Middle frontal gyrus (tissue), 1 donor: Measurements from ENCODE around the gene RALGPS1.
"Not testable (repeated sequence)": the region's sequence is repeated elsewhere in the genome, so short reads cannot be mapped to it uniquely, and the experiment has no call there.

Source experiments
- DNase-seq: peaks from one replicate; pipeline ENCODE4 v3.0.0-alpha.2; 2015; ENCODE audit warnings: low spot score; ENCODE audit errors: extremely low spot score

Gene RALGPS1

GRCh38 chr9:127136081-127136879, 221.7 kb downstream of the RALGPS1 start:
- DNase-seq = no peak

DNA sequence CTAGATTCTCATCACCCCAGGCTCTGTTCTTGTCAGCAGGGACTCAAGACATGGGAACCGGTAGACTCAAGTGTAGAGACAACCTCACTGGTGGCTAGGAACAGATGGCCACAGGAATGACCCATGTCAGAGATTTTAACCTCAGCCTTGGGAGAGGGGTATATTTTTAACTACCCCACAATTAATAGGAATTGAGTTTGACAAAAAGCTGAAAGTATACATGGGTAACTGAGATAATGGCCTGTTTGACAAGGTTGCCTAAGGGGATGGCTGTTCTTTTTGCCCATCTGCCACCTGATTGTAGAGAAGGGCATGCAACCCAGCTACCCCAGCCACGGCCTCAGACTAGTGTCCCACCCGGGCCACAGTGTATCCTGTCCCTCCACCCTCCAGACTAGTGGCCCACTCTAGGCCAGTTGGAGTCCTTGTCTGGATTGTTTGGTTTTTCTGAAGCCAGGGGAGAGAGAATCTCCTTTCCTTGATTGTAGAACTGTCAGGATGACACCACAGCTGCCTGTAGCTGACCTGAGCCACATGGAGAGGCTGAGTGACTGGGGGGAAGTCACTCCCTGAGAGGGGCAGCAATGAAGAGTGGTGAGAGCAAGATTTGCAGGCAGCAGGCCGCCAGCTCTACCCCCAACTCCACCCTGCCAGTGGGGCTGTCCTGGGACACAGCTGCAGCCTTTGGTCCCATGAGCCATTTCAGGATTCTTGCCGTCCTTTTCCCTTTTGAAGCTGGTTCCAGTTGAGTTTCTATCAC, 222.5 kb downstream of the RALGPS1 start:
- DNase-seq = no peak

DNA sequence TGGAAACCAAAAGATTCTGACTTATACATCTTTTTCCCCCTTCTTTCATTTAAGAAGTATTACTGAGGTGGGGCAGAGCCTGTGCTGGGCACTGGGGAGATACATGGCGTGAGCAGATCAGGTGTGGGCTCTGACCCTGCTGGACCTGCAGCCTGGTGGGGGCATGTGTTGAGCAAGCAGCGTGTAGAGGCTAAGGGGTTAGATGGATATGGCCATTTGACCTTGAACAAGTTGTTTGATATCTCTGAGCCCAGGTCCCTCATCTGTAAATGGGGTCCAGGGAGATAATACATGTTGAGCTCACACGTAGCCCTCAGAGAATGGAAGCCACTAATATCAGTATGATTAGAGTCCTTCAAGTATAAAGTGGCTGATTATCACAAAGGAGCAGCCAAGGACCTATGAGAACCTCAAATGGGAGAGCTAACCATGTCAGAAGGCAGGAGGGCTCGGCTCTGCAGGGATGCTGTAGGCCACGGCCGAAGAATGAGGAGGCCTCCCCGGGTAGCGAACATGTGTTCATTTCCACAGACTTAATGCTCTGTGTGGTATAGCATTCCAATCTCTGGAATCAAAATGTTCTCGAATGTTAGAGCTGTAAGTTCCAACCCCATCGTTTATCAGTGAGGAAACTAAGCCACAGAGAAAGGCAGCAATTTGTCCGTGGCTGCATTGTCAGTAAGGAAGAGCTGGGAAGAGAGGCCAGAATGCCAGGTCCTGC, 223.2 kb downstream of the RALGPS1 start:
- DNase-seq = no peak

DNA sequence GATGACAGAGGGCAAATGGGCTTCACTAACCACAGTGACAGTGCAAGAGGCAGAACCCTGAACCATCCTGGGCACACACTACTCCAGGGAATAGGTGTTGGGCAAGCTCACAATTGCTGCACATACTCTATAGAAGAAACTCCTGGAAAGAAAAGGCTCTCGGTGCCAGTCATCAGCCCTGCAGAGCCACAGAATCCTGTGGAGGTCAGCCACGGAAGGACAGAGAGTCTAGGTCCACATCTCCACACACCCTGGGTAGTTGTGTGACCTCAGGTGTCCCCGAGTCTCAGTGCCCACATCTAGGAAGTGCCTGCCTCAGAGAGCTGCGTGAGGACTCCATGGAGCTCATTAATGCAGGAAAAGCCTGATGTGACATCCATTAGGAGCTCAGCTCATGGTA, 223.9 kb downstream of the RALGPS1 start:
- DNase-seq = no peak

DNA sequence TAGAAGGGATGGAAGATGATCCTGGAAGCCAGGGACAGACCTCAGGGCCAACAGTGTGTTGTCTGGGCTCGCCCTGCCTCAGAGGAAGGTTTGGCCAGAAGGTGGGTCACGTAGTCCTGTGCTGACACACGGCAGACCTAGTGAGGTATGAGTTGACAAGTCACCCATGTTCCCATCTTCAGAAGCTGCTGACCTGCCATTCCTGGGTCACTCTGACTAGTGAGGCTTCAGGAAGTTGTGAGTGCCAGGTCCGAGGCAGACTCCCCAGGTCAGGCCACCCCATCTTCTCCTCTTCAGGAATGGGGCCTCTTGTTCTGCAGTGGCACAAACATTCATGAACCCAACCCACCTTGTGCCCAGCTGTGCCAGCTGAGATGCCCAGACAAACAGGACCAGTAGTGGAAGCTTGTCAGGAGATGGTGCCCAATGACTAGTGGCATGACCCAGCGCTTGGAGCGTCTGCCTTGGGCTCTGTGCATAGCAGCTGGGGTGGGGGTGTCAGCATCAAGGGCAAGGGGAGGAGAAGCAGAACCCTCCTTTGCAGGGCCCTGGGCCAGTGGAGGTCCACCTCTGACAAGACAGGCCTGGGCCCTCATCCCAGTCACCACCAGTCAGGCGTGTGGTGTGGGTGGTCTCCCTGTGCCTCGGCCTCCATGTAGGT, 224.6 kb downstream of the RALGPS1 start:
- no peak for DNase-seq

DNA sequence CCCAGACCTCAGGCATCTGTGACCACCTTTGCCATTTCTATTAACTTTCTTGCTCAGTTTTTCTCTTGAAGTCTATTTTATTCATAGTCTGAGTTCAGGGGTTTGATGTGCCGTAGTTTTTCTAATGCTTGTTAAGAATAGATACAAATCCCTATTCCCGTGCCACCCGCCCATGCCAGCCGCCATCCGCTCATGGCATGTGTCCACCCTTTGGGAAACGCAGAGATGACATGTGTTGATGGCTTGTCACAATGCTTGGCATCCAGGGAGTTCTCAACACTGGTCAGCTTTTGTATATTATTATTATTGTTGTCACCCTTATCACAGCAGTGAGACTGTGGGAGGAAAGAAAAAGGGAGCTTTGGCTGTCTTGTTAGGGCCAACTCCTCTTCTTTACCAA, 225.2 kb downstream of the RALGPS1 start:
- DNase-seq = no peak

DNA sequence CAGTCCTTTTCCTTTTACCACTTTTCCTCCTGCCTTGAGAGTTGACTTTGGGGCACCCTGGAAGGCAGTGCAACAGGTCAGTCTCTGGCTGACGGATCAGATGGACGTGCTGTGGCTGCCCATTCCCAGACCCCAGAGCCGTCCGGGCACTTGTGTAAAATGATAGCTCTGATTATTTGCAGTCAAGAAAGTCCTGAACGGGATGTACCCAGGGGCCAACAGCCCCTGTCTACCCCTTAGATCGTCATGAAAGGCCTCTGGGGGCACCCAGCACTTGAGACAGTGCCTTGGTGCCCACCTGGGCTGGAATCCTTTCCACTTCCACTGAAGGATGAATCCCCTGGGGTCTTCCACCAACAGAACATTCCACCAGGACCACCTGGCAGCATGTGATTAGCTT, 225.6 kb downstream of the RALGPS1 start:
- no peak for DNase-seq

- no peak for DNase-seq
Measured at GRCh38 chr9:127140842-127141675, 226.5 kb downstream of the RALGPS1 start.

GRCh38 chr9:127142291-127142690, 227.7 kb downstream of the RALGPS1 start:
- no peak for DNase-seq

DNA sequence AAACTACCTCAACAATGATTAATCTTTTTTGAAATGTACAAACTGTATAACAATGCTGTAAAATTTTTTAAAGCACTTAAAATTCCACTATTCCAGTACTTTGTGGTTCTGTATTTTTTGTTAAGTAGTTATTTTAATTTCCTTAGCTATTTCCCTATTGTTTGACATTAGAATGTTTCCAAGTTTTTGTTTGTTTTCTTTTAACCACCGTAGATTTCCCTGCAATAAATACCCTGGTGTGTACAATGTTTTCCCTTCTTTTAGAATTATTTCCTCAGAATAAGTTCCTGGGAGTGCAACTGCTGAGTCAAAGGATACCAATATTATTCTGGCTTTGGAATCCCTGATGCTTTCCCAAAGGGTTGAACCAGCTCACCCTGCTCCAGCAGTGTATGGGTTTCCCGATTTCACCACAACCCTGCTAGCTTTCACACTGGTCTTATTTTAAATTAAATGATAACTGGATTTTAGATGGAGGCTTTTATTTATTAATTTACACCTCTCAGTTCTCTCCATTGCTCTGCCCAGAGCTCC, 228.4 kb downstream of the RALGPS1 start:
- DNase-seq = no peak

- DNase-seq = no peak
Measured at GRCh38 chr9:127143920-127144465, 229.4 kb downstream of the RALGPS1 start.

- DNase-seq = no peak
Measured at GRCh38 chr9:127144670-127145445, 230.3 kb downstream of the RALGPS1 start.

GRCh38 chr9:127146841-127147240, 232.3 kb downstream of the RALGPS1 start:
- not testable (repeated sequence) for DNase-seq

DNA sequence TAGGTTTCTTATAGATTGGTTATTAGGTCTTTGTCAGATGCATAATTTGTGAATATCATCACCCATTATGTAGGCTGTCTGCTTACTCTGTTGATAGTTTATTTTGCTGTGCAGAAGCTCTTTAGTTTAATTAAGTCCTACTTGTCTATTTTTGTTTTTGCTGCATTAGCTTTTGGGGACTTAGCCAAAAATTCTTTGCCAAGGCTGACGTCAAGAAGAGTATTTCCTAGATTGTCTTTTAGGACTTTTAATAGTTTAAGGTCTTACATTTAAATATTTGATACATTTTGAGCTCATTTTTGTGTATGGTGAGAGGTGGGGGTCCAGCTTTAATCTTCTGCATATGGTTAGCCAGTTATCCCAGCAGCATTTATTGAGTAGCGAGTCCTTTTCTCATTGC, 232.7 kb downstream of the RALGPS1 start:
- no peak for DNase-seq

- DNase-seq = no peak
Measured at GRCh38 chr9:127148014-127148413, 233.4 kb downstream of the RALGPS1 start.

DNA sequence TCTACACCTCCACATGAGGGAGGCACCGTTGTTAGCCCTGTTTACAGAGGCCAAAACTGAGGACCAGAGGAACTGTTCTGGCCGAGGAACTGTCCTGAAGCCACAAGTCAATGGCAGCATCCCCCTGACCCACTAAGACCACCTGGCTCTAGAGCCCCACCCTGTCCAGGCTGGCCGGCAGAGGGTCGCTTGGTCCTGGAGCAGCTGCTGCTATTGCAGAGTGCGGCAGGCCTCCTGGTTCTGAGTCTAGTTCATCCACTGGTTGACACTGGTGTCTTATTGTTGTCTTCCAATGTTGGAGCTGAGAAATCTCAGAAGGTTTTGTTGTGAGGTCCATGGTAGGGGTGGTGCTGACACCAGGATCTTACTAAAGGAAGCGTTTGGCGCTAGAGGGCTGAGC, 234.4 kb downstream of the RALGPS1 start:
- no peak for DNase-seq

DNA sequence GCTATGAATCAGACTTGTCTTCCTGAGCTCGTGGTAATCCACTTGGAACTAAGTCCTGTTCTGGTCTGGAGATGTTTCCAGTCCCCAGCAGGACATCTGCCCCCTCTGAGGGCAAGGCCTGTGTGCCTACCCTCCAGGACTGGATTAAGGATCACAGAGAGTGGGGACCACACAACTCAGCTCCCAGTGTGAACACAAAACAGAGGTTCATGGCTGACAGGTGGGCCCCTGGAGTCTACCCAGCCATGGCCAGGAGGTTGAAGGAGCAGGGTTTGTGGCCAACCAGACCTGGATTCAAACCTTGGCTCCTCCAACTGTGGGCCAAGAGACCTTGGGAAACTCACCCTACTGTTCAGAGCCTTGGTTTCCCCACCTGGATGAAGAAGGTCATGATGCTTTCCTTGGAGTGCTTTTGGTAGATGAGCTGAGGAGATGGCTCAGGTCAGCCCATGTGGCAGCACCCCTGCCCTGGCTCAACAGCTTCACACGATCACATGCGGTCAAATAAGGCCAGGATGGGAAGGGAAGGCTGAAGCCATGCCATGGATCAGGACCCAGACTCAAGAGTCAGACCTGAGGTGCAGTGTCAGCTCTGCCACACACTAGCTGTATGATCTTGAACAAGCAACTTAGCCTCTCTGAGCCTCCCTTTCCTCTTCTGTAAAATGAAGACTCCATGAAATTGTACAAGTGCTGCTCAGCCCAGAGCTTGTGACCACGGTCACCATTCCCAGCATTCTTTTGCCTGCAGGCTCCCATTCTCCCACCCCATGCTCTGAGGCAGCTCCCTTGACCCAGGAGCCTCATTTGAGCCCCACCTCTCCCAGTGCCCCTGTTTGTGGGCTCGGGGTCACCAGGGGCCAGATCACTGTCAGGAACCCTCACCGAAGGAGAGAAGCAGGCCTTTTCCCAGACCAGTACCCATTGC, 235.1 kb downstream of the RALGPS1 start:
- DNase-seq = no peak

DNA sequence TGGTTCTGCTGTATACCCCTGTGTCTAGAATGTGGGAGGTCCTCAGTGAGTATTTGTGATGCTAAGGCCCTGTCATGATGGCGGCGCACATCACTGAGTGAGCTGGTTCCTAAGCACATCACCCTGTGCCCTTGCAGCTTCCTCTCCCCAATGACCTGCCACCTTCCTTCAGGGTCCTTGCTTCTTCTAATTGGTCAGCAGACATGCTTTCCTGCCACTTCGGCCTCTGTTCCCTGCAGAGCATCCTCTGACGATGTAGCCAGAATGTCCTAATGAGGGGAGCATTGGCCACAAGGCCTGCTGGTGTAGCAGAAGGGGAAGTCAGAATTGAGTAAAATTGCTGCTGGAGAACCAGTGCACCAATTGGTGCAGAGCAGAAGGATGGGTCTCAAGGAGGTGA, 238.9 kb downstream of the RALGPS1 start:
- DNase-seq = no peak
